ENCODE measurements around the gene RASSF8. TPM values are rescaled to one million over a fixed set of nuclear protein-coding genes. Genes with fewer than 3 reads are reported as not detected.

The RASSF8 gene
- total RNA-seq, 1 donor from 2014 or later = 19.0 TPM

DNA sequence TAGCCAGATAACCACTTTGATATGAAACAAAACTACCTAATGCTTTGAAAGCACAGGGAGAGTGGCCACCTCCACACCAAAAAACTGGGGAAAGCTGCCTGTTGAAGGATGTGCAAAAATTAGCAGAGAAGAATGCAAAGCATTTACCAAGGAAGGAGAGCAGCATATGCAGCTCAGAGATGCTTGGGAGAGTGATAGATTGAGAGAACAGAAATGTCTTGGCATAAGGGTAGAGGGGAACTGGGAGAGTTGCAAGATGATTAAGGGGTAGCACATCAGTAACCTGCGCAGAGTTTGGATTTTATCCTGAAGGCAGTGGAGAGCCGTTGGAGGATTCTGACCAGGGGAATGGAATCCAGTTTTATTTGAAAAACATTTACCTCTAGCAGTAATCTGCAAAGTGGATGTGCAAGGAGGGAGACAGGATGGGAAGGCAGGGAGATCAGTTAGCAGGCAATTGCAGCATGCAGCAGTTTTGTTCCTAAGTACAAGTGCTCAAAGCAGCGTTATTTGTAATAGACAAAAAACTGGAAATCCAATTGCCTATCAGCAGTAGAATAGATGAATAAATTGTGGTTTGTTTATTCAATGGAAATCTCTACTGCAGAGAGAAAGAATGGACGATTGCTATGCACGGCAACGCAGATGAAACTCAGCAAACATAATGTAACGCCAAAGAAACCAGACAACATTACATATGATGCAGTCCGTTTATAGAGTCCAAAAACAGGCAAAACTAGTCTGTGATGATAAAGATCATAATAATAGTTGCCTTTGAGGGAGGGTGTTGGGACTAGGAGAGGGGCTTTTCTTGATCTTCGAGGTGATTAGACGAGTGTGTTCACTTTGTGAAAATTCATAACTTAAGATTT lies 84.9 kb downstream of the RASSF8 start:
- TF ChIP-seq, protein P1, sequence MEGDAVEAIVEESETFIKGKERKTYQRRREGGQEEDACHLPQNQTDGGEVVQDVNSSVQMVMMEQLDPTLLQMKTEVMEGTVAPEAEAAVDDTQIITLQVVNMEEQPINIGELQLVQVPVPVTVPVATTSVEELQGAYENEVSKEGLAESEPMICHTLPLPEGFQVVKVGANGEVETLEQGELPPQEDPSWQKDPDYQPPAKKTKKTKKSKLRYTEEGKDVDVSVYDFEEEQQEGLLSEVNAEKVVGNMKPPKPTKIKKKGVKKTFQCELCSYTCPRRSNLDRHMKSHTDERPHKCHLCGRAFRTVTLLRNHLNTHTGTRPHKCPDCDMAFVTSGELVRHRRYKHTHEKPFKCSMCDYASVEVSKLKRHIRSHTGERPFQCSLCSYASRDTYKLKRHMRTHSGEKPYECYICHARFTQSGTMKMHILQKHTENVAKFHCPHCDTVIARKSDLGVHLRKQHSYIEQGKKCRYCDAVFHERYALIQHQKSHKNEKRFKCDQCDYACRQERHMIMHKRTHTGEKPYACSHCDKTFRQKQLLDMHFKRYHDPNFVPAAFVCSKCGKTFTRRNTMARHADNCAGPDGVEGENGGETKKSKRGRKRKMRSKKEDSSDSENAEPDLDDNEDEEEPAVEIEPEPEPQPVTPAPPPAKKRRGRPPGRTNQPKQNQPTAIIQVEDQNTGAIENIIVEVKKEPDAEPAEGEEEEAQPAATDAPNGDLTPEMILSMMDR (IDR thresholded peaks at IDR 0.05; ENCODE audit: insufficient read depth, low read length, severe bottlenecking) = no peak
- DNase-seq (ENCODE audit: low read depth) = no peak
- Histone ChIP-seq H3K27me3 (ENCODE audit: control insufficient read depth, insufficient read depth, low read length) (no peaks in the 10 kb centered on the region), H3K4me3 (ENCODE audit: low read depth, low read length) (no peak overlapping the region), H3K36me3 (ENCODE audit: control insufficient read depth, insufficient read depth, low read length) (no peaks in the 10 kb centered on the region)
- peak; percentile 23 for FAIRE-seq

DNA sequence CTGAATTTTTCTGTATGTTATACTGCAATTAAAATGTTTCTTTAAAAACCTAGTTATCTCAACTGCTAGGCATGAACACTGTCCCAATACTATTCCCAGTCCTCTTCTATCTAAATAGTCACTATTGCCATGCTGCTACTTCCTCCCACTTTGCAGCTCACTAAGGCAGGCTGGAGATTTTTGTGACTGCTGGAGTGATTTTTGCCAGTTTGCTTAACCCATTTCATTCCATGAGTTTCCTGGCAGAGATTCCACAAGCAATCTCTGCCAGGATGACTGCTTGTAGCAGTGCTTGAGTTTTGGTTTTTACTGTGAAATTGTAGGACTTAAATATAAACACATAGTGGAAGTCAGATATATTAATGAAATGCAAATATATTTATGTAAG lies 85.5 kb downstream of the RASSF8 start:
- TF ChIP-seq, protein P1 (IDR thresholded peaks at IDR 0.05; ENCODE audit: insufficient read depth, low read length, severe bottlenecking) = no peak
- DNase-seq (ENCODE audit: low read depth) = no peak

DNA sequence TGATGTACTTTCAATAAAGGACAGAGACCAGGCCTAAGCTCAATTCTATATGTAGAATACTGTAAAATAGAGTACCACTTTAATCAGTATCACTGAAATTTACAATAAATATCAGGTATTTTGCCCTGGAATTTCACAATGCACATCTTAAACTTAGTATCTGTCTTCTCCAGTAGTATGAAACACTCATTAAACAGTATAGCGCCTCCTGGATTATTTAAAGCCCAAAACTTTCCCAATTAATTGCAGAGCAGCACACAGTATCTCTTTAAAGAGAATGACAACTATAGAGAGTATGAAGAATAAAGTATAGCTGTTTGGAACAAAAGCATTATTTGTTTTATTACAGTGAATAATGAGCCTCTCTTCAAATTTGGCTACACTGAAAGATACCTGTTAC lies 86.1 kb downstream of the RASSF8 start:
- Histone ChIP-seq H3K36me3 (ENCODE audit: control insufficient read depth, insufficient read depth, low read length) (no peaks in the 10 kb centered on the region), H3K27me3 (ENCODE audit: control insufficient read depth, insufficient read depth, low read length) (no peaks in the 10 kb centered on the region), H3K4me3 (ENCODE audit: low read depth, low read length) (no peak overlapping the region)
- DNase-seq (ENCODE audit: low read depth) (no peak), FAIRE-seq (no peak)
- TF ChIP-seq, protein P1 (IDR thresholded peaks at IDR 0.05; ENCODE audit: insufficient read depth, low read length, severe bottlenecking) = no peak

More for the DNA sequence above, 85.5 kb downstream of the RASSF8 start:
- no peak for FAIRE-seq
- Histone ChIP-seq H3K4me3 (ENCODE audit: low read depth, low read length) (no peak overlapping the region), H3K36me3 (ENCODE audit: control insufficient read depth, insufficient read depth, low read length) (no peaks in the 10 kb centered on the region), H3K27me3 (ENCODE audit: control insufficient read depth, insufficient read depth, low read length) (no peaks in the 10 kb centered on the region)

DNA sequence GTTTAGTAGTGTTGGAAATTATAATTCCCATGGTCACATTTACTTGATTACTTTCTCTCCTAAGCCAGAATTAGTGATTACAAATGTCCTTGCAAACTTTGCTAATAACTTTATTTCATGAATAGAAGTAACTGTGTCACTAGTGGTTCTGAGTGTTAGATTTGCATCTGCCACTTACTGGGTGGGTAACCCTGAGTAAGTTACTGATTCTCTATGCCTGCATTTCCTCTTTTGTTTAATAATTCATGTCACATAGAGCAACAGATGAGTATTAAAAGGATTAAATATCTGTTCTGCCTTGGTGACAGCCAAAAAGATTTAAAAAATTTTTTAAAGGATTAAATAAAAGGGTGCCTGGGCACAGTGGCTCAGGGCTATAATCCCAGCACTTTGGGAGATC lies 87.7 kb downstream of the RASSF8 start:
- Histone ChIP-seq H3K27me3 (ENCODE audit: control insufficient read depth, insufficient read depth, low read length) (no peaks in the 10 kb centered on the region), H3K36me3 (ENCODE audit: control insufficient read depth, insufficient read depth, low read length) (no peaks in the 10 kb centered on the region), H3K4me3 (ENCODE audit: low read depth, low read length) (no peak overlapping the region)
- FAIRE-seq (no peak), DNase-seq (ENCODE audit: low read depth) (no peak)
- TF ChIP-seq, protein P1 (IDR thresholded peaks at IDR 0.05; ENCODE audit: insufficient read depth, low read length, severe bottlenecking) = no peak

DNA sequence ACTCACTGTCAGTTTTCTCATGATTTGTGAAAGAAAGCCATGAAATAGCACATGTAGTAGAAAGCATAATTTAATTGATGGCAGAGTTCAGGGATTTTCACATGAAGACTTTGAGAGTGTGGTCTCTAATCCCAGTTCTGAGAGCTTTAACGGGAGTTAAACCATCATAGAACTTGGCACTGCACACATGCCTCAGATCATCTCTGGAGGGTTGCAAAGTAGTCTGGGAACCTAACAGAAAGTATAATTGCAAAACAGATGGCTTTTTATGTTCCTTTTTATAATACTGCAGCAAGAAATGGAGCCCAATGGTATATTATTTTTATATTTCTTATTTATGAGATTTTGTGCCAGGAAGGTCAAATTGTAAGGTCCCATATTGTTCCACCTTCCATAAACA lies 88.4 kb downstream of the RASSF8 start:
- H3K27me3 ChIP-seq (ENCODE audit: control insufficient read depth, insufficient read depth, low read length) = no peaks in the 10 kb centered on the region
- no peak for DNase-seq (ENCODE audit: low read depth)
- FAIRE-seq = no peak
- no peaks in the 10 kb centered on the region for H3K36me3 ChIP-seq (ENCODE audit: control insufficient read depth, insufficient read depth, low read length)
- TF ChIP-seq, protein P1 (IDR thresholded peaks at IDR 0.05; ENCODE audit: insufficient read depth, low read length, severe bottlenecking) = no peak
- H3K4me3 ChIP-seq (ENCODE audit: low read depth, low read length) = no peak overlapping the region

Data from bronchial epithelial cell (primary cell).